Spleen (tissue), 7 donors: ENCODE data around the gene FOXO6.

Source experiments
- CTCF ChIP-seq, 11 experiments: fragments of 200-600 bp in 7 of 11; fragments of 450-650 bp in 4 of 11; sonication (generic) in 4 of 11; IDR thresholded peaks in 8 of 11; conservative IDR thresholded peaks in 3 of 11; 1 replicate in 7 of 11; 2 replicates in 4 of 11; pipeline versions ENCODE4 v1.4.0 to v1.8.0; 2016 to 2021; ENCODE audit warnings: antibody characterized with exemption in 11 of 11, inconsistent platforms in 4 of 11, mild to moderate bottlenecking in 1 of 11
- POLR2A ChIP-seq, 3 donors: fragments of 450-650 bp; IDR thresholded peaks; one replicate each; pipeline ENCODE4 v1.5.1; 2017; ENCODE audit warnings: antibody characterized with exemption in 3 of 3, mild to moderate bottlenecking in 1 of 3
- donor health status: DM: no; HTN: no; CAD: no; lungs with moderate emphysema.
- donor health status: DM: no; HTN: no; CAD: no.
- donor health status: DM: no; HTN: no; CAD: no.

DNA sequence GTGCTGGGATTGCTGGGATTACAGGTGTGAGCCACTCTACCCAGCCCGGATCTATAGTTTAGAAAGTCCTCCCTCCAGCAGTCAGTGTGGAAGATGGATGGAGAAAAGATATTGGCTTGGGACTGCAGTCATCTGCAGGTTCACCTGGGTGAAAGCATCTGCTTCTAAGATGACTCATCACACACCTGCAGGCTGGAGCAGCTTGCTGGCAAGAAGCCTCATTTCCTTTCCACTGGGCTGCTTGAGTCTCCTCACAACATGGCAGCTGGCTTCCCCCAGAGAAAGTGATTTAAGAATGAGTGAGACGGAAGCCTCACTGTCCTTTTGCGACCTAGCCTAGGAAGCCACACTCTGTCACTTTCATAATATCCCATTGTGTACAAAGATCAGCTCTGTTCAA lies 50.0 kb downstream of the FOXO6 start:
- TF ChIP-seq CTCF (IDR thresholded peaks at IDR 0.05 in 8 of 11, conservative IDR thresholded peaks at IDR 0.05 in 3 of 11) (no peak), POLR2A (IDR thresholded peaks at IDR 0.05) (no peak)
